HCT116 (cell line): Measurements from ENCODE around the gene BRICD5.

Experiments used
- ATF3 ChIP-seq: IDR thresholded peaks from 2 replicates; pipeline ENCODE4 v1.6.1; 2012
- CTCF ChIP-seq, 3 experiments: fragments of 200-600 bp in 1 of 3; sonication (generic) in 1 of 3; IDR thresholded peaks in 2 of 3; conservative IDR thresholded peaks in 1 of 3; 2 replicates each; pipeline ENCODE4 v1.5.1; 2012 to 2017; ENCODE audit warnings: low read depth in 2 of 3, low read length in 2 of 3, antibody characterized with exemption in 1 of 3, borderline replicate concordance in 1 of 3, control low read depth in 1 of 3, mild to moderate bottlenecking in 1 of 3, mixed read lengths in 1 of 3, mixed run types in 1 of 3, moderate library complexity in 1 of 3; ENCODE audit not compliant: insufficient read depth in 1 of 3
- EZH2 ChIP-seq: fragments of 200-600 bp; sonication (generic); IDR thresholded peaks from 2 replicates; pipeline ENCODE4 v1.6.1; 2017; ENCODE audit warnings: antibody characterized with exemption, mixed run types
- JUND ChIP-seq: IDR thresholded peaks from 2 replicates; pipeline ENCODE4 v1.6.1; 2012
- RAD21 ChIP-seq: IDR thresholded peaks from 2 replicates; pipeline ENCODE4 v1.6.1; 2012; ENCODE audit warnings: low read depth, mild to moderate bottlenecking
- TCF7L2 ChIP-seq: IDR thresholded peaks from 2 replicates; pipeline ENCODE4 v1.7.0; 2011; ENCODE audit warnings: borderline replicate concordance, inconsistent platforms; ENCODE audit not compliant: insufficient read depth, insufficient read length; ENCODE audit errors: extremely low read depth
- ZFX ChIP-seq: fragments of 450-650 bp; IDR thresholded peaks from 2 replicates; pipeline ENCODE4 v1.6.1; 2017
- TF ChIP-seq, protein P1 (sequence below): IDR thresholded peaks from 2 replicates; pipeline ENCODE4 v1.6.1; 2012

DNA sequence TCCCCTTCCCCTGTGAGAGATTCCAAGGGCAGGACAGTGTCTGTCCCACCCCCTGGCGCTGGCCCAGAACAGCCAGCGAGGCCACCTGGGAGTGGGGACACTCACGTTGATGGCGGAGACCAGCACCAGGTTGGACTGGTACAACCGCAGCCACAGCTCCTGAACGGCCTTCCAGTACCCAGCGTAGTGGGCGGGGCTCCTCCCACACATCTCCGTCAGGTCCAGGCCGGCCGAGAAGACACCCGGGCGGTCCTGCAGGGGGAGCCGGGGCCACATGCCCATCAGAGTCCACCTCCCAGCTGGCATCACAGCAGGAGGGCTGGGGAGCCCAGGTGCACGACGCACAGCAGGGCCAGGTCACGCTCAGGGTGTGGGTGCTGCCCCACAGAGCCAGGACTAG, 33.6 kb upstream of the BRICD5 start:
- TF ChIP-seq, protein P1, sequence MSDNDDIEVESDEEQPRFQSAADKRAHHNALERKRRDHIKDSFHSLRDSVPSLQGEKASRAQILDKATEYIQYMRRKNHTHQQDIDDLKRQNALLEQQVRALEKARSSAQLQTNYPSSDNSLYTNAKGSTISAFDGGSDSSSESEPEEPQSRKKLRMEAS = no peak
- TF ChIP-seq ZFX = no peak
- no peak for TF ChIP-seq TCF7L2
- TF ChIP-seq EZH2 = no peak
- TF ChIP-seq RAD21 = peak; percentile 21; the same call in 1 of the 2 replicates
- TF ChIP-seq CTCF (IDR thresholded peaks at IDR 0.05 in 2 of 3, conservative IDR thresholded peaks at IDR 0.05 in 1 of 3; ENCODE audit: borderline replicate concordance in 1 of 3, insufficient read depth in 1 of 3, low read depth in 2 of 3, low read length in 2 of 3) = peak in 2 of 3 experiments; percentile 27 to 39; a peak in 4 of 6 replicates
- TF ChIP-seq JUND = no peak
- TF ChIP-seq ATF3 = no peak
